Measurements from ENCODE around the gene KXD1. TPM values are rescaled to one million over a fixed set of nuclear protein-coding genes. Genes with fewer than 3 reads are reported as not detected.
"Not testable (repeated sequence)": the region's sequence is repeated elsewhere in the genome, so short reads cannot be mapped to it uniquely, and the experiment has no call there.

KXD1 gene
- total and polyA plus RNA-seq, 4 donors, result 51.3 to 117 (median 74.8) TPM

DNA sequence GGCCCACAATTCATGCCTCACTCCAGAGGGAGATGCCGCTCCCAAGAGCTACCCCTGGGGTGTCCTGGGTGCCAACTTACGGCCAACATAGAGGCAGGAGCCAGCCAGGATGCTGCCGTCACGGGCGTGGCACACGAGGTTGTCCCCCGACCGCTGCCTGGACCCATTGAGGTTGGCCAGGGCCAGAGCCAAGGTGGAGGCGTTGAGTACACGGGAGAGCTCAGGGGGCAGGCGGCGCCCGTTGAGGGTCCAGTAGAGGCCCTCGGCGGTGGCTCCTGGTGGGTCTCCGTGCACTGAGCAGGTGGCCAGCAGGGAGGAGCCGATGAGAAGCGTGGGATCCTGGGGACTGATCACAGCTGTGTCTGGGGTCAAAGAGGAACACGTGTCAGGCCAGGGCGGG lies 41.8 kb downstream of the KXD1 start:
- Histone ChIP-seq H3K4me3 (no peak overlapping the region), H3K4me1 (ENCODE audit: control insufficient read depth in 5 of 5, insufficient read depth in 5 of 5, low read length in 5 of 5) (peaks cover 0 to 16% (median 2%) of the 10 kb centered on the region in 5 donors), H3K36me3 (ENCODE audit: control insufficient read depth in 4 of 4, insufficient read depth in 4 of 4, low read length in 4 of 4) (no peaks in the 10 kb centered on the region), H3K9ac (ENCODE audit: insufficient read depth in 1 of 2, low read length in 2 of 2) (no peak overlapping the region), H3K9me3 (ENCODE audit: control insufficient read depth in 4 of 4, insufficient read depth in 3 of 4, low read length in 3 of 4) (peaks cover 0 to 1% (median 0%) of the 10 kb centered on the region in 4 donors), H3K27me3 (ENCODE audit: control insufficient read depth in 3 of 3, insufficient read depth in 3 of 3, low read length in 2 of 3) (peaks cover 0 to 29% (median 29%) of the 10 kb centered on the region in 3 donors), H3K27ac (ENCODE audit: low read depth in 1 of 2, low read length in 1 of 2) (no peak overlapping the region)
- ATAC-seq (ENCODE audit: insufficient read depth, low FRiP score) (no peak), DNase-seq (no peak)
- WGBS, 2 donors, result 86 to 92% methylated on average over 20 of the region's 20 CpGs
- TF ChIP-seq, protein P1, sequence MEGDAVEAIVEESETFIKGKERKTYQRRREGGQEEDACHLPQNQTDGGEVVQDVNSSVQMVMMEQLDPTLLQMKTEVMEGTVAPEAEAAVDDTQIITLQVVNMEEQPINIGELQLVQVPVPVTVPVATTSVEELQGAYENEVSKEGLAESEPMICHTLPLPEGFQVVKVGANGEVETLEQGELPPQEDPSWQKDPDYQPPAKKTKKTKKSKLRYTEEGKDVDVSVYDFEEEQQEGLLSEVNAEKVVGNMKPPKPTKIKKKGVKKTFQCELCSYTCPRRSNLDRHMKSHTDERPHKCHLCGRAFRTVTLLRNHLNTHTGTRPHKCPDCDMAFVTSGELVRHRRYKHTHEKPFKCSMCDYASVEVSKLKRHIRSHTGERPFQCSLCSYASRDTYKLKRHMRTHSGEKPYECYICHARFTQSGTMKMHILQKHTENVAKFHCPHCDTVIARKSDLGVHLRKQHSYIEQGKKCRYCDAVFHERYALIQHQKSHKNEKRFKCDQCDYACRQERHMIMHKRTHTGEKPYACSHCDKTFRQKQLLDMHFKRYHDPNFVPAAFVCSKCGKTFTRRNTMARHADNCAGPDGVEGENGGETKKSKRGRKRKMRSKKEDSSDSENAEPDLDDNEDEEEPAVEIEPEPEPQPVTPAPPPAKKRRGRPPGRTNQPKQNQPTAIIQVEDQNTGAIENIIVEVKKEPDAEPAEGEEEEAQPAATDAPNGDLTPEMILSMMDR (IDR thresholded peaks at IDR 0.05; ENCODE audit: control extremely low read depth, extremely low read depth), result no peak

DNA sequence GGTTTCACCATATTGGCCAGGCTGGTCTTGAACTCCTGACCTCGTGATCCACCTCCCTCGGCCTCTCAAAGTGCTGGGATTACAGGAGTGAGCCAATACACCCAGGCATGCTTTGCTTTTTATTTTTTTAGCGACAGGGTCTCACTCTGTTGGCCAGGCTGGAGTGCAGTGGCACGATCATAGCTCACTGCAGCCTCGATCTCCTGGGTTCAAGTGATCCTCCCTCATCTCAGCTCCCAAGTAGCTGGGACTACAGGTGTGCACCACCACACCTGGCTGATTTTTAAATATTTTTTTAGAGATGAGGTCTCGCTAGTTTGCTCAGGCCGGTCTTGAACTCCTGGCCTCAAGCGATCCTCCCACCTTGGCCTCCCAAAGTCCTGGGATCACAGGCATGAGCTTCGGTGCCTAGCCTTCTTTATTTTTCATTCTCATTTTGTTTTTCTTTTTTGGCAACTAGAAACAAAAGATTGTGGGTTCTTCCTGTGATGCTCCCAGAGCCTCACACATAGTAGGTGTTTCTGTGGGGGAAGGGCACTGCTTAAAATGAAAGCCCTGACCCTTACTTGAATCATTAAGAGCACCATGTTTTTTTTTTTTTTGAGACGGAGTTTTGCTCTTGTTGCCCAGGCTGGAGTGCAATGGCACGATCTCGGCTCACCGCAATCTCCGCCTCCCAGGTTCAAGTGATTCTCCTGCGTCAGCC lies 43.2 kb downstream of the KXD1 start:
- not testable (repeated sequence) for DNase-seq; H3K9ac ChIP-seq (ENCODE audit: insufficient read depth in 1 of 2, low read length in 2 of 2); ATAC-seq (ENCODE audit: insufficient read depth, low FRiP score); H3K27ac ChIP-seq (ENCODE audit: low read depth in 1 of 2, low read length in 1 of 2); H3K4me3 ChIP-seq; H3K9me3 ChIP-seq (ENCODE audit: control insufficient read depth in 4 of 4, insufficient read depth in 3 of 4, low read length in 3 of 4); H3K36me3 ChIP-seq (ENCODE audit: control insufficient read depth in 4 of 4, insufficient read depth in 4 of 4, low read length in 4 of 4)
- 90 to 93% methylated on average over 15 of the region's 15 CpGs for WGBS, 2 donors
- peaks cover 0 to 17% (median 0%) of the 10 kb centered on the region in 5 donors for H3K4me1 ChIP-seq (ENCODE audit: control insufficient read depth in 5 of 5, insufficient read depth in 5 of 5, low read length in 5 of 5)
- H3K27me3 ChIP-seq (ENCODE audit: control insufficient read depth in 3 of 3, insufficient read depth in 3 of 3, low read length in 2 of 3), result peaks cover 0 to 30% (median 26%) of the 10 kb centered on the region in 3 donors

DNA sequence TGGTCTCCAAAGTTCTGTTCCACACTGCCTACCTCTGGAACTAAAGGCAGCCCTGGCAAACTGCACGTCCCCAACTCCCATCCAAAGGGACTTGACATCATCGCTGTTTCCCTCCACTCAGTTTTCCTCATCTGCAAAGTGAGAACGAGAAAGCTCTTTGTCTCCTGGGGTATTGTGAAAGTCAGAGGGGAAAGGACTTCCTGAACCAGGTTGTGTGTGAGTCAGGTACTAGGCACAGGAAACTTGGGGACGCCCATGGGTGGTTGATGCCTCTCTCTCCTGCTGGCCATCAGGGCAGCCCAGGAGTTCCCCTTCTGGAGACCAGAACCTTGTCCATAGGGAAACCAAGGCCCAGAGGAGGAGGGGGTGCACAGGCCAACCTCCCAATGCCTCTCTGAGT lies 44.2 kb downstream of the KXD1 start:
- H3K27ac ChIP-seq (ENCODE audit: low read depth in 1 of 2, low read length in 1 of 2), result no peak overlapping the region
- H3K27me3 ChIP-seq (ENCODE audit: control insufficient read depth in 3 of 3, insufficient read depth in 3 of 3, low read length in 2 of 3), result peaks cover 0 to 28% (median 26%) of the 10 kb centered on the region in 3 donors
- DNase-seq, result no peak
- peaks cover 0 to 17% (median 0%) of the 10 kb centered on the region in 5 donors for H3K4me1 ChIP-seq (ENCODE audit: control insufficient read depth in 5 of 5, insufficient read depth in 5 of 5, low read length in 5 of 5)
- H3K4me3 ChIP-seq, result no peak overlapping the region
- ATAC-seq (ENCODE audit: insufficient read depth, low FRiP score), result no peak
- H3K9ac ChIP-seq (ENCODE audit: insufficient read depth in 1 of 2, low read length in 2 of 2), result no peak overlapping the region
- H3K9me3 ChIP-seq (ENCODE audit: control insufficient read depth in 4 of 4, insufficient read depth in 3 of 4, low read length in 3 of 4), result peaks cover 0 to 5% (median 0%) of the 10 kb centered on the region in 4 donors
- TF ChIP-seq, protein P1 (IDR thresholded peaks at IDR 0.05; ENCODE audit: control extremely low read depth, extremely low read depth), result no peak
- H3K36me3 ChIP-seq (ENCODE audit: control insufficient read depth in 4 of 4, insufficient read depth in 4 of 4, low read length in 4 of 4), result no peaks in the 10 kb centered on the region
- WGBS, 2 donors, result 62 to 70% methylated on average over 4 of the region's 4 CpGs

DNA sequence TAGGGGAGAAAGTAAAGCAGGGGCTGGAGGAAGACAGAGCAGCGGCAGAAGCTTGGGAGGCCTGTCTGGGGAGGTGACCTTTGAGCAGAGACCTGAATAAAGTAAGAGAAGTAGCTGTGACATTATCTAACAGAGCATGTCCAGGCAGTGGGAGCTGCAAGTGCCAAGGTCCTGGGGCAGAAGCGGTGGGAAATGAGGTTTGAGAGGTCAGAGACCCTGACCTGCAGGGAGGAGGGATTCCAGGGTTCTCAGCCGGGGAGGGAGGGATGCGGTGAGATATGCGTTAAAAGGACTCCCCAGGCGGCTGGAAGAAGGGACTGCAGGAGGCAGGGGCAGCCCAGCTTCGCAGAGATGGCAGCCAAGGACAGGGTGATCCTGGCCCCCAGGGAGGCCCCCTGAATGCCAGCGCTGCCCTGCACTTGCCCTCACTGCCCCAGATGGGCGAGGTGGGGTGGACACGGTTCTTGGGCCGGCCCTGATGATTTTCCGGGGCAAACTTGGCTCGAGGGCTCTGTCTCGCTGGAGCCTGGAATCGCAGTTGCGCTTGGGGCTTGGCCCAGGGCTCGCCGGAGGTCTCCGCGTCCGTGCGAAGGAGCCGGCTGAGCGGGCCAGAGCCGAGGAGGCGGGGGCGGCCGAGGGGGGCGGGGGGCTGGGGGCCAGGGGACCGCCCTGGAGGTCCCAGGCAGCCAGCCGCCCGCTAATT lies 45.7 kb downstream of the KXD1 start:
- Histone ChIP-seq H3K4me3 (no peak overlapping the region), H3K9me3 (ENCODE audit: control insufficient read depth in 4 of 4, insufficient read depth in 3 of 4, low read length in 3 of 4) (peaks cover 0 to 5% (median 0%) of the 10 kb centered on the region in 4 donors), H3K27me3 (ENCODE audit: control insufficient read depth in 3 of 3, insufficient read depth in 3 of 3, low read length in 2 of 3) (peaks cover 0 to 33% (median 26%) of the 10 kb centered on the region in 3 donors), H3K36me3 (ENCODE audit: control insufficient read depth in 4 of 4, insufficient read depth in 4 of 4, low read length in 4 of 4) (no peaks in the 10 kb centered on the region), H3K27ac (ENCODE audit: low read depth in 1 of 2, low read length in 1 of 2) (no peak overlapping the region), H3K4me1 (ENCODE audit: control insufficient read depth in 5 of 5, insufficient read depth in 5 of 5, low read length in 5 of 5) (peaks cover 0 to 17% (median 0%) of the 10 kb centered on the region in 5 donors), H3K9ac (ENCODE audit: insufficient read depth in 1 of 2, low read length in 2 of 2) (no peak overlapping the region)
- WGBS, 2 donors, result 20% methylated on average over 25 to 32 of the region's 32 CpGs
- DNase-seq, result peak in 2 of 3 donors; percentile 27 to 38
- ATAC-seq (ENCODE audit: insufficient read depth, low FRiP score), result no peak
- TF ChIP-seq, protein P1 (IDR thresholded peaks at IDR 0.05; ENCODE audit: control extremely low read depth, extremely low read depth), result no peak
